GM10847 (cell line): ENCODE results near the gene FAM83F.

Source experiments
- POLR2A ChIP-seq: IDR thresholded peaks from 2 replicates; pipeline ENCODE4 v1.6.1; 2011; ENCODE audit not compliant: insufficient read length; ENCODE audit errors: extremely low read depth

FAM83F gene

DNA sequence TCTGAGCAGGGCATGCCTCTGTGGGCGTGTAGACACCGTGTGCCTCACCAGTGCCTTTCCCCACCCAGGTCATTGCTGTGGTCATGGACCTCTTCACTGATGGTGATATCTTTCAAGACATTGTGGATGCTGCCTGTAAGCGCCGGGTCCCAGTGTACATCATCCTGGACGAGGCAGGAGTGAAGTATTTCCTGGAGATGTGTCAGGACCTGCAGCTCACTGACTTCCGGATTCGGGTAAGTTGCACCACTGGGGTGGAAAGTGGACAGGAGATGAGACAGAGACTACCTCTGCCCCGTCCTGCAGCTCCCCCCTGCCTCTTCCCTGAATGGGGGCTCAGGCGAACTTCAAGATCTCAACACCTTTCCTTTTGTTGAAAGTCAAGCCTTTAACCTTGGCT, 24.3 kb downstream of the FAM83F start:
- TF ChIP-seq POLR2A, result no peak

GRCh38 chr22:40020956-40021355, 26.2 kb downstream of the FAM83F start:
- TF ChIP-seq POLR2A, result no peak

GRCh38 chr22:40021401-40022000, 26.7 kb downstream of the FAM83F start:
- no peak for TF ChIP-seq POLR2A

DNA sequence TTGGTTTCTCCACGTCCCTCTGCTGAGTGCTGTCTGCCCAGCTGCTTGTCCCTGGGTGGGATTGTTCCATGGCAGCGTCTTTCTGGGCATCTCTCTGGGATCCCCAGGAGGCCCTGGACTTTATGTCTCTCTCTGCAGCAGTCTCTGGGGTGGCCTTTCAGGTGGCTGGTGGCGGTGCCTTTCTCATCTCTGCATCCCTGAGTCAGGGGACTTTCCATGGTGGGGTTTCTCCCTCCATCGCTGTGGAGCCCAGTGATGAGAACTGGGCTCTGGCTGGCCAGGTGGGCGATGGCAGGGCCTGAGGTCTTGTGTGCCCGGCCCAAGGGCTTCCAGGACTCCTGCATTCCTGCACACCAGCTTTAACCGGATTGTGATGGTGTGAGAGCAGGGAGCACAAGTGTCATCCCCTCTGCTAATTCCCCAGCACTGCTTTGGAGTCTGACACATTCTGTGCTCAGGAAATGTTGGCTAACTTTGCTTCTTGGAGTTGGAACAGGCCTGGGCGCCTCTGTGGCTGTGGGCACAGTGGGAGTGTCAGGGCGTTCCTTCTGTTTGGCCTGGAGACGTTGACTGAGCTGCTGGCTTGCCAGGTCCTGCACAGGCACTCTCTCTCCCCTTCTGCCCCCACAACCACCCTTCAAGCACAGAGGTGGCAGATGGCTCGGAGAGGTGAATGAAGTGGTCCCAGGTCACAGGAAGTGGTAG, 27.9 kb downstream of the FAM83F start:
- TF ChIP-seq POLR2A, result no peak

DNA sequence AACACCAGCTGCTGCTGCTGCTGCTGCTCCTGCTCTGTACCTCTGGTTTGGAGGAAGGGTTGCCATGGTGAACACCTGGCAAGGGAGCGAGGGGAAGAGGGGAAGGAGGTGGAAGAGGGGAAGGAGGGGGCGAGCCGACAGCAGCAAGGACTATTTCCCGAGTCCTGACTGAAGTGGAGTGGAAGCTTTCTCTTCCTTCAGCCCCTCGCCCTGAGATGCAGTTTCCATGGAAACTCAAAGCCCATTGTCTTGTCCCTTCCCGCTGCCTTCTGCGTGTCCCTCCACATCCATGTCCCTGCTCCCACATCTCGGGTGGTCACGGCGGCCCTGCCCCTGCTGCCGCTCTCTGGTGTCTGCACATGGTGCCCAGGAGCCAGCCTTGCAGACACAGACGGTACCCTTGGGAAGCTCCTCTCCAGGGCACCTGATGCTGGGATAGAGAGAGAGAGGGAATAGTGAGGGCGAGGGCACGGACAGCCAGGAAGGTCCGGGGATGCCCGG, 28.6 kb downstream of the FAM83F start:
- TF ChIP-seq POLR2A, result no peak

- TF ChIP-seq POLR2A, result no peak
These were observed 29.7 kb downstream of the FAM83F start for GRCh38 chr22:40024201-40025061.

- TF ChIP-seq POLR2A, result no peak
These were observed 31.1 kb downstream of the FAM83F start for GRCh38 chr22:40025856-40026255.

GRCh38 chr22:40026641-40027040, 31.9 kb downstream of the FAM83F start:
- TF ChIP-seq POLR2A, result no peak

- TF ChIP-seq POLR2A, result no peak
These were observed 32.7 kb downstream of the FAM83F start for GRCh38 chr22:40027191-40028097.

- no peak for TF ChIP-seq POLR2A
These were observed 33.3 kb downstream of the FAM83F start for GRCh38 chr22:40028098-40028425.

DNA sequence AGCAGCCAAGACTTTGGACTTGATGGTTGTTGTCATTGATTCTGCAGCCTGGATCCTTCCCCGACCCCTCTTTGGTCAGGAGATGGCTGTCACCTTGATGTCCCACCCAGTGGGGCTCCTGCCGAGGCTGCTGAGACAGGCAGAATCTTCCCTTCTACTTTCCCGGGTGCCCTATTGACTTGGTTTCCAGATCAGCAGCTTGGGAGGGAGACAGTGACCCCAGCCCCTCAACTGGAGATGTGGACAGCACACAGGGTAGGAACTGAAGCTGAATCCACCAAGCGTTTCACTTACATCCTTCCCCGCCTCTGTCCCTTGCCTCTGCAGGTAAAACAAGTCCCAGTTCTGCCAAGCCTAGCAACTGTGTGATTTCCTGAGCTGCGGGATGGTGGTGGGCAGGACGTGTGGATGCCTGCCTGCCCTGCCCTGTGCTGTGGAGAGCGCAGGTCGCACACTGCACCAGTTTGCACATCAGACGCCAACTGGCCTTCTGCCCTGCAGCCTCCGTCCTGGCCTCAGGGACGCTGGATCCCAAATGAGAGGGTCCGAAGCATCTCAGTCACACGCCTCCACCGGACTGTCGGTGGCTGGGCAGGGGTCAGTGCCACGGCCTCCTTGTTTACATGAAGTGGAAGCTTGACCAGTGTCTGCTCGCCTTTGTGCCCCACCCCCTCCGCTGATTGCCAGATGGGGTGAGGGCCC, 34.6 kb downstream of the FAM83F start:
- TF ChIP-seq POLR2A, result no peak

GRCh38 chr22:40030026-40030757, 35.4 kb downstream of the FAM83F start:
- no peak for TF ChIP-seq POLR2A

DNA sequence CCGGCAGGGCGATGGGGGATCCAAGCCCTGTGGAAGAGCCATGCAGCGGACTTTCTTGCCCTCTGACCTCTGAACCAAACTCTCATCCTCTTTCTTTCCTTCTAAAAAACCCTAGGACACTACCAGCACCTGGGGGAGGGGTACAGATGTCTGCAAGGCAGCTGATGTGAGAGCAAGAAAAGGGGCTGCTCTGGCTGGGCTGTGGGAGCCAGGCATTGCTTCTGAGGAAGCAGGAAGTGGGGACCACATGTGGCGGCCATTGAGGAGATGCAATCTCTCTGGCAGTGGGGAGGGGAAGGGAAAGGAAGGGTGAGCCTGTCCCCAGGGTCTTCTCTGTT, 36.0 kb downstream of the FAM83F start:
- TF ChIP-seq POLR2A, result no peak

GRCh38 chr22:40031766-40032470, 37.2 kb downstream of the FAM83F start:
- TF ChIP-seq POLR2A, result no peak
